GM12878 (cell line): Measurements from ENCODE around the gene GGTLC2.
"Not testable (repeated sequence)": the region's sequence is repeated elsewhere in the genome, so short reads cannot be mapped to it uniquely, and the experiment has no call there.

Experiments used
- CREM ChIP-seq: IDR thresholded peaks from 2 replicates; pipeline ENCODE4 v1.6.1; 2014; ENCODE audit warnings: antibody characterized with exemption, low read depth
- EGR1 ChIP-seq, 2 experiments: IDR thresholded peaks; 1 replicate in 1 of 2; 2 replicates in 1 of 2; pipeline ENCODE4 v1.6.1; 2011 to 2012; ENCODE audit warnings: low read depth in 2 of 2, low read length in 2 of 2, borderline replicate concordance in 1 of 2, mild to moderate bottlenecking in 1 of 2, moderate library complexity in 1 of 2
- GATAD2B ChIP-seq: fragments of 450-650 bp; conservative IDR thresholded peaks from 2 replicates; pipeline ENCODE4 v1.6.1; 2017; ENCODE audit warnings: low read depth, mild to moderate bottlenecking, moderate library complexity
- KDM1A ChIP-seq: fragments of 200-600 bp; sonication (generic); IDR thresholded peaks from 2 replicates; pipeline ENCODE4 v1.6.1; 2016; ENCODE audit warnings: borderline replicate concordance
- RAD21 ChIP-seq: IDR thresholded peaks from 2 replicates; pipeline ENCODE4 v1.6.1; 2011; ENCODE audit warnings: mild to moderate bottlenecking, low read depth, low read length, moderate library complexity; ENCODE audit not compliant: insufficient read depth
- SMC3 ChIP-seq: IDR thresholded peaks from 2 replicates; pipeline ENCODE4 v1.6.1; 2011; ENCODE audit warnings: low read length, improper control_type of control experiment, borderline replicate concordance
- SUZ12 ChIP-seq: fragments of 200-600 bp; sonication (generic); IDR thresholded peaks from one replicate; pipeline ENCODE4 v1.6.1; 2018; ENCODE audit warnings: antibody characterized with exemption, mild to moderate bottlenecking; ENCODE audit not compliant: unreplicated experiment
- ZBTB4 ChIP-seq: fragments of 450-650 bp; formaldehyde crosslinking; IDR thresholded peaks from 2 replicates; pipeline ENCODE4 v1.4.0; 2022; ENCODE audit warnings: mild to moderate bottlenecking, moderate library complexity

- TF ChIP-seq RAD21; CREM; ZBTB4 (CRISPR knock-in tag); EGR1 (IDR thresholded peaks at IDR 0.05; ENCODE audit: borderline replicate concordance in 1 of 2, low read depth in 2 of 2, low read length in 2 of 2); SMC3; GATAD2B; SUZ12; KDM1A: not testable (repeated sequence)
These were observed 8.2 kb downstream of the GGTLC2 start for GRCh38 chr22:22652573-22652972.
